Measurements from ENCODE around the gene LRBA. TPM values are rescaled to one million over a fixed set of nuclear protein-coding genes. Genes with fewer than 3 reads are reported as not detected.

Gene LRBA
- total and polyA plus RNA-seq, 9 of the 15 experiments (the other 6 are each of a cell fraction or from before 2014, with no cell fraction given): 24.2 to 88.7 (median 59.7) TPM

GRCh38 chr4:151015459-151016347 lies 619 bp upstream of the LRBA start:
- WGBS (ENCODE audit: insufficient coverage, low coverage, missing lambda C conversion rate): under 1% methylated on average over 61 of the region's 87 CpGs
- Histone ChIP-seq H3K79me2 (ENCODE audit: control insufficient read depth, insufficient read depth, low read length) (peaks cover 56% of the 10 kb centered on the region), H4K20me1 (replicated peaks; ENCODE audit: control insufficient read depth, insufficient read depth, low read length) (no peaks in the 10 kb centered on the region), H3K4me1 (replicated peaks in 1 of 2; ENCODE audit: control insufficient read depth in 2 of 2, insufficient read depth in 2 of 2, low read length in 2 of 2) (peaks cover 0 to 18% of the 10 kb centered on the region in 2 experiments; a peak in 3 of 5 replicates), H3K4me3 (peak overlapping the region; percentile 98), H3K4me2 (ENCODE audit: insufficient read depth, low read length) (peak overlapping the region; percentile 95), H3K9ac (ENCODE audit: insufficient read depth in 1 of 2, low read depth in 2 of 2, low read length in 2 of 2) (peak overlapping the region; percentile 95 to 96), H3K27me3 (ENCODE audit: control insufficient read depth in 2 of 2, insufficient read depth in 2 of 2, low read length in 2 of 2) (no peaks in the 10 kb centered on the region), H3K36me3 (ENCODE audit: control insufficient read depth, insufficient read depth, low read length) (peaks cover 9% of the 10 kb centered on the region; the same call in 1 of the 3 replicates), H3K27ac (ENCODE audit: extremely low read depth, low read depth, low read length) (peak overlapping the region; percentile 97), H3K9me3 (replicated peaks; ENCODE audit: control insufficient read depth, insufficient read depth, low read depth, low read length) (no peaks in the 10 kb centered on the region), H3K9me1 (ENCODE audit: control insufficient read depth, insufficient read depth, low read length) (no peaks in the 10 kb centered on the region), H2AFZ (ENCODE audit: low read depth, low read length) (peak overlapping the region; percentile 97)
- ChIA-PET CTCF (ENCODE audit: low intra/inter-chr PET ratio) (interaction anchor here (0.7 kb wide), 1 partner anchor 67 kb away, joined by 4 read pairs; no protein-coding TSS in a partner anchor), POLR2A (interaction anchor here (0.6 to 1.2 kb wide), 4 partner anchors 14 to 676 kb away, joined by 3 to 5 read pairs (median 4); no protein-coding TSS in a partner anchor)
- DNase-seq (ENCODE audit: extremely low read depth in 1 of 4, low spot score in 3 of 4) (peak; percentile 85 to 88 (median 86)), ATAC-seq (peak; percentile 77), FAIRE-seq (peak; percentile 44)
- BruUV-seq (replicated peaks): no TSS peak
- intact Hi-C loops (cut with micrococcal nuclease) (loop anchor here (10.0 kb wide), 1 partner anchor 701 kb away; no protein-coding TSS in a partner anchor), in situ Hi-C loops (cut with MboI) (no loop called here)
- no peak for TF ChIP-seq MTF1 (CRISPR knock-in tag; IDR thresholded peaks at IDR 0.05; ENCODE audit: borderline replicate concordance)
- no peak for TF ChIP-seq NKRF (IDR thresholded peaks at IDR 0.05; ENCODE audit: borderline replicate concordance)
- no peak for TF ChIP-seq THRAP3 (IDR thresholded peaks at IDR 0.05; ENCODE audit: borderline replicate concordance)
- no peak for TF ChIP-seq MAFF (IDR thresholded peaks at IDR 0.05; ENCODE audit: low read length)
- TF ChIP-seq DLX4 (CRISPR knock-in tag; IDR thresholded peaks at IDR 0.05): no peak
- no peak for TF ChIP-seq PREB (CRISPR knock-in tag; IDR thresholded peaks at IDR 0.05)

All from K562 (cell line).